Ectodermal cell (in vitro differentiated cells): ENCODE measurements around the gene DNASE1L2.

Experiments used
- H3K27ac ChIP-seq: 2 replicates; pipeline ENCODE4 v1.7.0; 2013; ENCODE audit warnings: mild to moderate bottlenecking, low read depth, low read length; ENCODE audit not compliant: insufficient read depth, poor library complexity, severe bottlenecking
- H3K27me3 ChIP-seq: 2 replicates; pipeline ENCODE4 v1.7.0; 2013; ENCODE audit warnings: mild to moderate bottlenecking, low read length; ENCODE audit not compliant: insufficient read depth, control insufficient read depth, poor library complexity, severe bottlenecking
- H3K36me3 ChIP-seq: one replicate; pipeline ENCODE4 v1.7.0; 2013; ENCODE audit warnings: low read length; ENCODE audit not compliant: control insufficient read depth, insufficient read depth
- H3K4me1 ChIP-seq: one replicate; pipeline ENCODE4 v1.7.0; 2013; ENCODE audit warnings: low read length; ENCODE audit not compliant: control insufficient read depth, insufficient read depth
- H3K4me3 ChIP-seq: 2 replicates; pipeline ENCODE4 v1.7.0; 2013; ENCODE audit warnings: low read depth, low read length, control low read depth; ENCODE audit not compliant: insufficient read depth
- H3K9me3 ChIP-seq: 2 replicates; pipeline ENCODE4 v1.7.0; 2013; ENCODE audit warnings: mild to moderate bottlenecking, low read length, moderate library complexity; ENCODE audit not compliant: control insufficient read depth
- WGBS, 2 experiments: methylation state at CpG; one replicate each; pipeline ENCODE4 v1.1.7; 2013; ENCODE audit warnings: missing lambda C conversion rate in 2 of 2; 5-methylcytosine and 5-hydroxymethylcytosine counted together

The DNASE1L2 gene

GRCh38 chr16:2232094-2232990 is 3.9 kb upstream of the DNASE1L2 start:
- Histone ChIP-seq H3K27me3 (peaks cover 18% of the 10 kb centered on the region), H3K36me3 (peaks cover 35% of the 10 kb centered on the region), H3K4me3 (no peak overlapping the region), H3K9me3 (no peaks in the 10 kb centered on the region), H3K4me1 (peaks cover 6% of the 10 kb centered on the region), H3K27ac (no peak overlapping the region)
- WGBS, 2 experiments = 93 to 94% methylated on average over 41 of the region's 41 CpGs

- H3K4me1 ChIP-seq = peaks cover 6% of the 10 kb centered on the region
- no peaks in the 10 kb centered on the region for H3K9me3 ChIP-seq
- 95 to 96% methylated on average over 28 of the region's 28 CpGs for WGBS, 2 experiments
- H3K27me3 ChIP-seq = peaks cover 27% of the 10 kb centered on the region
- no peak overlapping the region for H3K4me3 ChIP-seq
- peaks cover 32% of the 10 kb centered on the region for H3K36me3 ChIP-seq
- no peak overlapping the region for H3K27ac ChIP-seq
Measured at GRCh38 chr16:2233046-2233775, 3.0 kb upstream of the DNASE1L2 start.

GRCh38 chr16:2233872-2234812 is 2.1 kb upstream of the DNASE1L2 start:
- peaks cover 24% of the 10 kb centered on the region for H3K36me3 ChIP-seq
- H3K9me3 ChIP-seq = no peaks in the 10 kb centered on the region
- H3K27ac ChIP-seq = no peak overlapping the region
- H3K4me1 ChIP-seq = peaks cover 13% of the 10 kb centered on the region
- peaks cover 32% of the 10 kb centered on the region for H3K27me3 ChIP-seq
- no peak overlapping the region for H3K4me3 ChIP-seq
- WGBS, 2 experiments = 96 to 97% methylated on average over 51 of the region's 51 CpGs

DNA sequence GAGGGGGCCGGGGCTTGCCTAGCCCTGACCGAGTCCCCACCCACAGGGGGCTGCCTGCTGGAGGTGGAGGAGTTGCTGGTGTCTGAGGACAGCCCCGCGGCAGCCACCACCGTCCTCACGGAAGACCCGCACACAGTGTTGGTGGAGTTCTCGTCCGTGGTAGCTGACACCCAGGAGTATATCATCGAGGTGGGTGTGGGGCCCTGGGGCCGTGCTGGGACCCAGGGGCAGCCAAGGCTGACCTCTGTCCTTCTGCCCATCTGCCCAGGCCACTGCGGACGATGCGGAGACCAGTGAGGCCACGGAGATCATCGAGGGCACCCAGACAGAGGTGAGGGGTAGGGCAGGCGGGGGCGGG is 1.5 kb upstream of the DNASE1L2 start:
- Histone ChIP-seq H3K36me3 (peaks cover 22% of the 10 kb centered on the region), H3K4me1 (peaks cover 13% of the 10 kb centered on the region), H3K27me3 (peaks cover 32% of the 10 kb centered on the region), H3K4me3 (no peak overlapping the region), H3K27ac (no peak overlapping the region), H3K9me3 (no peaks in the 10 kb centered on the region)
- 96% methylated on average over 18 of the region's 18 CpGs for WGBS, 2 experiments

DNA sequence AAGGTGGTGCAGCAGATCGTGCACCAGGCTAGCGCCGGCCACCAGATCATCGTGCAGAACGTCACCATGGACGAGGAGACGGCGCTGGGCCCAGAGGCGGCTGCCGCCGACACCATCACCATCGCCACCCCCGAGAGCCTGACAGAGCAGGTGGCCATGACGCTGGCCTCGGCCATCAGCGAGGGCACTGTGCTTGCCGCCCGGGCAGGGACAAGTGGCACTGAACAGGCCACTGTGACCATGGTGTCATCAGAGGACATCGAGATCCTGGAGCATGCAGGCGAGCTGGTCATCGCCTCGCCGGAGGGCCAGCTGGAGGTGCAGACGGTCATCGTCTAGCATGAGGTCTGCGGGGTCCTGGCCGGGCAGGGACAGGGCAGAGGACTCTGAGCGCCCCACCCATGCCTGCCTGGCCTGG is 1.0 kb upstream of the DNASE1L2 start:
- H3K36me3 ChIP-seq = peaks cover 22% of the 10 kb centered on the region

DNA sequence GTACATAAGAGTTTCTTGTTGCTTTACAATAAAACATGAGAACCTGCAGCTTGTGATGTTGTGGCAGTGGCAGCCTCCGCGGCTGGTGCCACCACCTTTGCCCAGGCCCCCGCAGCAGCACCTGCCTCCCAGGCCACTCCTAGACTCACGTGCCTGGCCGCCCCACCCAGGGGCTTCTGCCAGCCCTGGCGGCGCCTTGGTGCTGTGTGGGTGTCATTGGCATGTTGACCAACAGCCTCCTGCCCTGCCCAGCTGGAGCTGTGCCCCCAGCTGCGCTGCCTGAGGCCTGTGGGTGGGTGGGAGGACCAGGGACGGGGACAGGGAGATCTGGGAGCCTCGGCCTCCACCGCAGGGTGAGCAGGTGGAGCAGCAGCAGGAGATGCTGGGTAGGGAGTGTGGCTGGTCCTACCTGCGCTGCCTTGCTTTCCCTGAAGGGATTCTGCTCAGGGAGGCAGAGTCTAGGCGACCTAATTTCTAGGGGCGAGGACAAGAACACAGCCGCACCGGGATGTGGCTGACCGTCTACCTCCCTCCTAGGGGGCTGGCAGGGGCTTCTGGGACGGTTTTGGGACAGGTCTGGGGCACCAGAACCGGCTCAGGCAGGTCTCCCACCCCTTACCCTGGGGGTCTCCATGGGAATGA is 428 bp upstream of the DNASE1L2 start:
- peak overlapping the region; percentile 30 for H3K4me3 ChIP-seq
- 81% methylated on average over 19 of the region's 19 CpGs for WGBS, 2 experiments
- no peaks in the 10 kb centered on the region for H3K9me3 ChIP-seq
- H3K36me3 ChIP-seq = peaks cover 22% of the 10 kb centered on the region
- peaks cover 13% of the 10 kb centered on the region for H3K4me1 ChIP-seq
- no peak overlapping the region for H3K27ac ChIP-seq
- H3K27me3 ChIP-seq = peaks cover 32% of the 10 kb centered on the region

More for the DNA sequence above, 1.0 kb upstream of the DNASE1L2 start:
- WGBS, 2 experiments = 94% methylated on average over 28 of the region's 28 CpGs
- Histone ChIP-seq H3K9me3 (no peaks in the 10 kb centered on the region), H3K4me1 (peaks cover 13% of the 10 kb centered on the region), H3K27me3 (peaks cover 32% of the 10 kb centered on the region), H3K27ac (no peak overlapping the region), H3K4me3 (no peak overlapping the region)

GRCh38 chr16:2237102-2237482 is 848 bp downstream of the DNASE1L2 start:
- WGBS, 2 experiments = 8 to 10% methylated on average over 40 of the region's 40 CpGs
- no peak overlapping the region for H3K27ac ChIP-seq
- H3K36me3 ChIP-seq = peaks cover 17% of the 10 kb centered on the region
- H3K4me3 ChIP-seq = peak overlapping the region; percentile 30
- no peaks in the 10 kb centered on the region for H3K9me3 ChIP-seq
- H3K4me1 ChIP-seq = peaks cover 13% of the 10 kb centered on the region
- peaks cover 32% of the 10 kb centered on the region for H3K27me3 ChIP-seq

DNA sequence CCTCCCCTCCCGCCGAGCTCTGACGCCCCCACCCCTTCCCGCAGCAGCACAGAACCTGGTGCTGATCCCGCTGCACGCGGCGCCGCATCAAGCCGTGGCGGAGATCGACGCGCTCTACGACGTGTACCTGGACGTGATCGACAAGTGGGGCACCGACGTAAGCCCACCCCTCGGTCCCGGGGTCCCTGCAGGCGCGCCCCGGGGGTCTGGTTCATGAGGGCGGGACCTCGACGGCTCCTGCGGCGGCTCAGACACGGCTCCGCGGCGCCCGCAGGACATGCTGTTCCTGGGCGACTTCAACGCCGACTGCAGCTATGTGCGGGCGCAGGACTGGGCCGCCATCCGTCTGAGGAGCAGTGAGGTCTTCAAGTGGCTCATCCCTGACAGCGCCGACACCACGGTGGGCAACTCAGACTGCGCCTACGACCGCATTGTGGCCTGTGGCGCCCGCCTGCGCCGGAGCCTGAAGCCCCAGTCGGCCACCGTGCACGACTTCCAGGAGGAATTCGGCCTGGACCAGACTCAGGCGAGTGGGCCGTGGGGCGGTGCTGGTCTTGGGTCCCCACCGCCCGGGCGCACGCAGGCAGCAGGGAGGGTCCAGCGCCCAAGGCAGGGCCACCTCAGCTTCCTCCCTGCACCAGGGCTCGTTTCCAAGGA is 1.4 kb downstream of the DNASE1L2 start:
- Histone ChIP-seq H3K4me1 (peaks cover 13% of the 10 kb centered on the region), H3K4me3 (no peak overlapping the region), H3K27me3 (peaks cover 32% of the 10 kb centered on the region), H3K36me3 (peaks cover 23% of the 10 kb centered on the region), H3K9me3 (no peaks in the 10 kb centered on the region), H3K27ac (no peak overlapping the region)
- 18 to 19% methylated on average over 65 of the region's 65 CpGs for WGBS, 2 experiments

- 65 to 66% methylated on average over 18 of the region's 18 CpGs for WGBS, 2 experiments
- H3K9me3 ChIP-seq = no peaks in the 10 kb centered on the region
- no peak overlapping the region for H3K4me3 ChIP-seq
- no peak overlapping the region for H3K27ac ChIP-seq
- peaks cover 22% of the 10 kb centered on the region for H3K36me3 ChIP-seq
- peaks cover 32% of the 10 kb centered on the region for H3K27me3 ChIP-seq
- peaks cover 13% of the 10 kb centered on the region for H3K4me1 ChIP-seq
Measured at GRCh38 chr16:2238150-2238837, 2.0 kb downstream of the DNASE1L2 start.
